G401.6 (cell line): ENCODE data around the gene GRK5.
"Not testable (repeated sequence)": the region's sequence is repeated elsewhere in the genome, so short reads cannot be mapped to it uniquely, and the experiment has no call there.

Experiments used
- FAIRE-seq: peaks from 2 replicates; lab custom pipeline; 2012; peaks lifted over from hg19 to GRCh38; lab: Jason Lieb, UNC

Gene GRK5

GRCh38 chr10:119461923-119462322 is 254.6 kb downstream of the GRK5 start:
- FAIRE-seq: no peak

- no peak for FAIRE-seq
Observed at GRCh38 chr10:119462773-119463172, 255.4 kb downstream of the GRK5 start.

- FAIRE-seq: not testable (repeated sequence)
Observed at GRCh38 chr10:119463195-119463594, 255.8 kb downstream of the GRK5 start.

- FAIRE-seq: no peak
Observed at GRCh38 chr10:119465085-119465484, 257.7 kb downstream of the GRK5 start.

- FAIRE-seq: no peak
Observed at GRCh38 chr10:119466076-119466475, 258.7 kb downstream of the GRK5 start.

- FAIRE-seq: no peak
Observed at GRCh38 chr10:119466655-119467054, 259.3 kb downstream of the GRK5 start.

- FAIRE-seq: no peak
Observed at GRCh38 chr10:119468542-119469324, 261.4 kb downstream of the GRK5 start.

- no peak for FAIRE-seq
Observed at GRCh38 chr10:119469325-119469707, 261.9 kb downstream of the GRK5 start.

GRCh38 chr10:119469846-119470245 is 262.5 kb downstream of the GRK5 start:
- no peak for FAIRE-seq

- FAIRE-seq: no peak
Observed at GRCh38 chr10:119470920-119471702, 263.7 kb downstream of the GRK5 start.

- FAIRE-seq: no peak
Observed at GRCh38 chr10:119473771-119474170, 266.4 kb downstream of the GRK5 start.

GRCh38 chr10:119474606-119475005 is 267.2 kb downstream of the GRK5 start:
- no peak for FAIRE-seq

GRCh38 chr10:119477444-119477843 is 270.1 kb downstream of the GRK5 start:
- FAIRE-seq: no peak

GRCh38 chr10:119478111-119478802 is 270.9 kb downstream of the GRK5 start:
- no peak for FAIRE-seq

GRCh38 chr10:119478811-119479341 is 271.5 kb downstream of the GRK5 start:
- FAIRE-seq: no peak

GRCh38 chr10:119479532-119479931 is 272.2 kb downstream of the GRK5 start:
- no peak for FAIRE-seq

GRCh38 chr10:119480667-119481066 is 273.3 kb downstream of the GRK5 start:
- no peak for FAIRE-seq

GRCh38 chr10:119481781-119482426 is 274.5 kb downstream of the GRK5 start:
- no peak for FAIRE-seq

GRCh38 chr10:119483001-119483400 is 275.6 kb downstream of the GRK5 start:
- FAIRE-seq: no peak

GRCh38 chr10:119483839-119484238 is 276.5 kb downstream of the GRK5 start:
- no peak for FAIRE-seq

- FAIRE-seq: no peak
Observed at GRCh38 chr10:119488675-119489074, 281.3 kb downstream of the GRK5 start.

- FAIRE-seq: no peak
Observed at GRCh38 chr10:119489991-119490326, 282.6 kb downstream of the GRK5 start.
